Measurements from ENCODE around the gene ADSS1.

ADSS1 gene

GRCh38 chr14:104722938-104723650, 935 bp upstream of the ADSS1 start:
- Histone ChIP-seq H3K4me2 (ENCODE audit: low read length, poor library complexity, severe bottlenecking) (peak overlapping the region; percentile 75), H3K4me1 (ENCODE audit: control insufficient read depth, insufficient read depth, low read depth, low read length) (peaks cover 48% of the 10 kb centered on the region), H2AK5ac (ENCODE audit: low read length, severe bottlenecking) (no peak overlapping the region), H3K18ac (ENCODE audit: low read depth in 1 of 2, low read length in 2 of 2) (peak overlapping the region; percentile 11 to 80), H3K79me1 (replicated peaks; ENCODE audit: low read length, poor library complexity, severe bottlenecking) (peaks cover 6% of the 10 kb centered on the region), H3K36me3 (ENCODE audit: control insufficient read depth in 1 of 2, insufficient read depth in 2 of 2, low read depth in 1 of 2, low read length in 2 of 2) (peaks cover 24 to 40% of the 10 kb centered on the region in 2 experiments), H3K9ac (ENCODE audit: low read length) (no peak overlapping the region), H3K9me3 (ENCODE audit: control insufficient read depth, low read length) (no peaks in the 10 kb centered on the region), H3K27ac (ENCODE audit: low read length, poor library complexity, severe bottlenecking) (no peak overlapping the region), H2BK5ac (ENCODE audit: low read depth, low read length, poor library complexity, severe bottlenecking) (no peak overlapping the region), H3K27me3 (ENCODE audit: control insufficient read depth in 1 of 2, insufficient read depth in 1 of 2, low read length in 2 of 2) (peaks cover 14 to 22% of the 10 kb centered on the region in 2 experiments), H2AFZ (ENCODE audit: low read depth, low read length) (no peak overlapping the region), H3K14ac (ENCODE audit: low read length in 2 of 2) (peak overlapping the region in 1 of 2 experiments; percentile 12), H4K8ac (ENCODE audit: low read length) (peak overlapping the region; percentile 66), H2BK12ac (ENCODE audit: low read length in 2 of 2) (peak overlapping the region; percentile 11 to 38), H3K4me3 (ENCODE audit: insufficient read depth in 1 of 2, low read depth in 1 of 2, low read length in 2 of 2) (peak overlapping the region; percentile 11 to 79), H4K91ac (ENCODE audit: low read length) (no peak overlapping the region), H2BK120ac (ENCODE audit: low read depth, low read length) (peak overlapping the region; percentile 39), H2BK15ac (ENCODE audit: low read depth, poor library complexity, severe bottlenecking) (no peak overlapping the region), H3K4ac (ENCODE audit: low read depth in 1 of 2, low read length in 2 of 2) (peak overlapping the region; percentile 26 to 30), H3K23ac (ENCODE audit: low read length in 2 of 2) (no peak overlapping the region)
- WGBS = 59% methylated on average over 25 of the region's 26 CpGs
- no peak for DNase-seq

DNA sequence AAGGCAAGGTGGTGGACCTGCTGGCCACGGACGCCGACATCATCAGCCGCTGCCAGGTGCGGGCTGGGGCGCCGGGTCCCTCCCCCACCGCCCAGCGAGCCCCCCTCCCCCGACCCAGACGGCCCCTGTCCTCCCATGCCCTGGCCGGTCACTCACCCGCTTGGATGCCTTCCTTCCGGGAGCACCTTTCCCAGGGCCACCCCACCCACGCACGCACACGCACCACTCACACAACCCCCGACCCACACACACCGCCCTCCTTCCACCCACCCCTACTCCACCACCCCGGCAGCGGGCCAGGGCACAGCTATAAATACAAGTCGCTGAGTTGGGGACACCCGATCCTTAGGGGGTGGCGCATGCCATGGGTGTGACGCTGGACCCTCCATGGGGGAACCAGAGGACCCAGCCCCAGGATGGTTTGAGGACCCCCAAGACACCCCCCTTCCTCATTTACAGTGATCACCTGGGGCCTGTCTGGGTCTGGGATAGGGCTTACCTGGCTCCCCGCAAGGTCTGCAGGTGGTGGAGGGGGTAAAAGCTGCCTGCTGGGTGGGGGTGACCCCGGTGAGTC, 465 bp downstream of the ADSS1 start:
- H3K36me3 ChIP-seq (ENCODE audit: control insufficient read depth in 1 of 2, insufficient read depth in 2 of 2, low read depth in 1 of 2, low read length in 2 of 2) = peaks cover 16 to 26% of the 10 kb centered on the region in 2 experiments
- peaks cover 3% of the 10 kb centered on the region for H3K79me1 ChIP-seq (replicated peaks; ENCODE audit: low read length, poor library complexity, severe bottlenecking)
- 11% methylated on average over 27 of the region's 27 CpGs for WGBS
- H2BK15ac ChIP-seq (ENCODE audit: low read depth, poor library complexity, severe bottlenecking) = peak overlapping the region; percentile 85
- no peaks in the 10 kb centered on the region for H3K9me3 ChIP-seq (ENCODE audit: control insufficient read depth, low read length)
- H4K8ac ChIP-seq (ENCODE audit: low read length) = peak overlapping the region; percentile 76
- H4K91ac ChIP-seq (ENCODE audit: low read length) = peak overlapping the region; percentile 88
- peak overlapping the region in 1 of 2 experiments; percentile 76 for H2BK12ac ChIP-seq (ENCODE audit: low read length in 2 of 2)
- H2AK5ac ChIP-seq (ENCODE audit: low read length, severe bottlenecking) = no peak overlapping the region
- H3K4me1 ChIP-seq (ENCODE audit: control insufficient read depth, insufficient read depth, low read depth, low read length) = peaks cover 48% of the 10 kb centered on the region
- peak overlapping the region; percentile 90 to 93 for H3K18ac ChIP-seq (ENCODE audit: low read depth in 1 of 2, low read length in 2 of 2)
- peak overlapping the region; percentile 64 for H3K9ac ChIP-seq (ENCODE audit: low read length)
- peak overlapping the region; percentile 72 to 76 for H3K4me3 ChIP-seq (ENCODE audit: insufficient read depth in 1 of 2, low read depth in 1 of 2, low read length in 2 of 2)
- H2BK5ac ChIP-seq (ENCODE audit: low read depth, low read length, poor library complexity, severe bottlenecking) = no peak overlapping the region
- DNase-seq = no peak
- peak overlapping the region in 1 of 2 experiments; percentile 64 for H3K23ac ChIP-seq (ENCODE audit: low read length in 2 of 2)
- peak overlapping the region; percentile 91 for H3K4me2 ChIP-seq (ENCODE audit: low read length, poor library complexity, severe bottlenecking)
- no peak overlapping the region for H2AFZ ChIP-seq (ENCODE audit: low read depth, low read length)
- peak overlapping the region in 1 of 2 experiments; percentile 95 for H3K14ac ChIP-seq (ENCODE audit: low read length in 2 of 2)
- peak overlapping the region; percentile 67 to 79 for H3K4ac ChIP-seq (ENCODE audit: low read depth in 1 of 2, low read length in 2 of 2)
- H2BK120ac ChIP-seq (ENCODE audit: low read depth, low read length) = peak overlapping the region; percentile 74
- no peak overlapping the region for H3K27ac ChIP-seq (ENCODE audit: low read length, poor library complexity, severe bottlenecking)
- peaks cover 14 to 32% of the 10 kb centered on the region in 2 experiments for H3K27me3 ChIP-seq (ENCODE audit: control insufficient read depth in 1 of 2, insufficient read depth in 1 of 2, low read length in 2 of 2)

GRCh38 chr14:104724981-104725771, 1.1 kb downstream of the ADSS1 start:
- Histone ChIP-seq H3K18ac (ENCODE audit: low read depth in 1 of 2, low read length in 2 of 2) (peak overlapping the region; percentile 90 to 93), H3K79me1 (replicated peaks; ENCODE audit: low read length, poor library complexity, severe bottlenecking) (peaks cover 3% of the 10 kb centered on the region), H3K4ac (ENCODE audit: low read depth in 1 of 2, low read length in 2 of 2) (peak overlapping the region; percentile 62 to 79), H2AK5ac (ENCODE audit: low read length, severe bottlenecking) (no peak overlapping the region), H2BK12ac (ENCODE audit: low read length in 2 of 2) (peak overlapping the region in 1 of 2 experiments; percentile 76), H3K36me3 (ENCODE audit: control insufficient read depth in 1 of 2, insufficient read depth in 2 of 2, low read depth in 1 of 2, low read length in 2 of 2) (peaks cover 10 to 19% of the 10 kb centered on the region in 2 experiments), H2AFZ (ENCODE audit: low read depth, low read length) (no peak overlapping the region), H2BK15ac (ENCODE audit: low read depth, poor library complexity, severe bottlenecking) (peak overlapping the region; percentile 66), H2BK120ac (ENCODE audit: low read depth, low read length) (peak overlapping the region; percentile 39), H4K8ac (ENCODE audit: low read length) (peak overlapping the region; percentile 54), H2BK5ac (ENCODE audit: low read depth, low read length, poor library complexity, severe bottlenecking) (no peak overlapping the region), H3K4me3 (ENCODE audit: insufficient read depth in 1 of 2, low read depth in 1 of 2, low read length in 2 of 2) (peak overlapping the region; percentile 72 to 76), H3K27me3 (ENCODE audit: control insufficient read depth in 1 of 2, insufficient read depth in 1 of 2, low read length in 2 of 2) (peaks cover 14 to 32% of the 10 kb centered on the region in 2 experiments), H3K4me2 (ENCODE audit: low read length, poor library complexity, severe bottlenecking) (peak overlapping the region; percentile 91), H3K9me3 (ENCODE audit: control insufficient read depth, low read length) (no peaks in the 10 kb centered on the region), H3K23ac (ENCODE audit: low read length in 2 of 2) (peak overlapping the region in 1 of 2 experiments; percentile 2), H3K4me1 (ENCODE audit: control insufficient read depth, insufficient read depth, low read depth, low read length) (peaks cover 48% of the 10 kb centered on the region), H3K14ac (ENCODE audit: low read length in 2 of 2) (peak overlapping the region in 1 of 2 experiments; percentile 93), H3K27ac (ENCODE audit: low read length, poor library complexity, severe bottlenecking) (no peak overlapping the region), H4K91ac (ENCODE audit: low read length) (peak overlapping the region; percentile 79), H3K9ac (ENCODE audit: low read length) (peak overlapping the region; percentile 64)
- WGBS = 36% methylated on average over 24 of the region's 24 CpGs
- peak; percentile 56 for DNase-seq

All from mesenchymal stem cell (in vitro differentiated cells and primary cell).